B cell (primary cell): Measurements from ENCODE around the gene PGA5.
"Not testable (repeated sequence)": the region's sequence is repeated elsewhere in the genome, so short reads cannot be mapped to it uniquely, and the experiment has no call there.

ENCODE experiments used
- CTCF ChIP-seq: fragments of 200-600 bp; IDR thresholded peaks from one replicate; pipeline ENCODE4 v1.8.0; 2022; ENCODE audit warnings: antibody characterized with exemption, mild to moderate bottlenecking
- EZH2 ChIP-seq: IDR thresholded peaks from 2 replicates; pipeline ENCODE4 v1.6.1; 2012; ENCODE audit warnings: borderline replicate concordance, low read depth, mild to moderate bottlenecking, moderate library complexity, low read length; ENCODE audit not compliant: insufficient read depth, poor library complexity, severe bottlenecking

- not testable (repeated sequence) for TF ChIP-seq CTCF, EZH2
These were observed 8.2 kb downstream of the PGA5 start for GRCh38 chr11:61249201-61249600.
